Memory B cell (primary cell): ENCODE measurements around the gene MED9.
"Not testable (repeated sequence)": the region's sequence is repeated elsewhere in the genome, so short reads cannot be mapped to it uniquely, and the experiment has no call there.

Source experiments
- ATAC-seq: fragments of 150-1000 bp; cut with Tn5 transposase; 2 replicates; pipeline ENCODE4 v1.10.0; 2021; ENCODE audit warnings: low read depth, mild to moderate bottlenecking, moderate library complexity
- DNase-seq, 2 donors: peaks; one replicate each; pipeline ENCODE4 v3.0.0; 2022; ENCODE audit warnings: low spot score in 2 of 2
- H3K27ac Mint-ChIP-seq: one replicate; pipeline ENCODE4 v1.8.0; 2022; ENCODE audit warnings: mild to moderate bottlenecking, moderate library complexity, mixed read lengths
- H3K27me3 Mint-ChIP-seq: one replicate; pipeline ENCODE4 v1.8.0; 2022; ENCODE audit warnings: mixed read lengths
- H3K36me3 Mint-ChIP-seq: one replicate; pipeline ENCODE4 v1.8.0; 2022; ENCODE audit warnings: mild to moderate bottlenecking, mixed read lengths
- H3K4me1 Mint-ChIP-seq: one replicate; pipeline ENCODE4 v1.8.0; 2022; ENCODE audit warnings: mixed read lengths
- H3K4me3 Mint-ChIP-seq: one replicate; pipeline ENCODE4 v1.8.0; 2022; ENCODE audit warnings: mild to moderate bottlenecking, moderate library complexity, mixed read lengths
- H3K9me3 Mint-ChIP-seq: one replicate; pipeline ENCODE4 v1.8.0; 2022; ENCODE audit warnings: mixed read lengths

Gene MED9, protein sequence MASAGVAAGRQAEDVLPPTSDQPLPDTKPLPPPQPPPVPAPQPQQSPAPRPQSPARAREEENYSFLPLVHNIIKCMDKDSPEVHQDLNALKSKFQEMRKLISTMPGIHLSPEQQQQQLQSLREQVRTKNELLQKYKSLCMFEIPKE

DNA sequence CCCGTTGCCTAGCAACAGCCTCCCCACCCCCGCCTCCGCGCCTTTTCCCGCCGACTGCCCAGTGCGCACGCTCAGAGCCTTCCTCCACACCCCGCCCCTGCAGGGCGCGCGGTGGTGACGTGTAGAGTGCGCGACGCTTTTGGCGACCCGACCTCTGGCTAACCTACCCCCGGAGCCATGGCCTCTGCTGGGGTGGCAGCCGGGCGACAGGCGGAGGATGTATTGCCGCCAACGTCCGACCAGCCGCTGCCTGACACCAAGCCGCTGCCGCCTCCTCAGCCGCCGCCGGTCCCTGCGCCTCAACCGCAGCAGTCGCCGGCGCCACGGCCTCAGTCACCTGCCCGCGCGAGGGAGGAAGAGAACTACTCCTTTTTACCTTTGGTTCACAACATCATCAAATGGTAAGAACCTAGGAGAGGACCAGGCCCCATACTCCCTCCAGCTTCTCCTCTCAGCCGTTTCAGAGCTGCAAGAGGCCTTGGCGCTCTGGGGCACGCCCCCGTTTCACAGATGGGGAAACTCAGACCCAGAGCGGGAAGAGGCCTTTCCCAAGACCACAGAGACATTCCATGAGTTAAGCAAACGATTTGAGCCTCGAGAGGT lies at the start of gene MED9:
Gene MED9, plus strand, starts transcription at position 136 of the 603 bp plus-strand sequence. Its CDS starts 42 bp downstream, at position 178.
- no peaks in the 10 kb centered on the region for H3K9me3 Mint-ChIP-seq
- DNase-seq: peak; percentile 93 to 95
- H3K36me3 Mint-ChIP-seq: peaks cover 9% of the 10 kb centered on the region
- peak; percentile 99 for ATAC-seq
- H3K4me1 Mint-ChIP-seq: peaks cover 16% of the 10 kb centered on the region
- peak within 1 kb of the TSS; percentile 91 for H3K27ac Mint-ChIP-seq
- H3K27me3 Mint-ChIP-seq: peaks cover 6% of the 10 kb centered on the region
- peak within 1 kb of the TSS; percentile 80 for H3K4me3 Mint-ChIP-seq

DNA sequence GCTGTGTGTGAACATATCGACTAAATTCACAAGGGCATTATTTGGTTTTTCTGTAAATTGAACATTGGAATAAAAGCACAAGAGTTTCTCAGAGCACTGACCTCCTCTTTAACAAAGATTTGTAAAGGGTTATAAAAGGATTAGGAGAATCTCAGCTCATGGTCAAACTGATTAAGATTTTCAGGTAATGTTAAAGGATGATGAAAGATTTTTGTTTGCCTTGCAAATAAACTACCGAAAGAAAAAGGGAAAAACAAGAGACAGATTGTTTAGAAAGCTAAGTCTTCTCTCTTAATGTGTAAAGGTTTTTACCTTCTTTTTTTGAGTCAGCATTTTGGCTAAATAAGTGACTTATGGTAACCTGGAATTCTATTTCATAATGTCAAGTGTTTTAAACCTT lies 47.6 kb upstream of the MED9 start:
- Mint-ChIP-seq H3K4me3 (no peak overlapping the region), H3K4me1 (no peaks in the 10 kb centered on the region), H3K36me3 (no peaks in the 10 kb centered on the region), H3K9me3 (no peaks in the 10 kb centered on the region), H3K27me3 (peaks cover 2% of the 10 kb centered on the region), H3K27ac (no peak overlapping the region)
- DNase-seq (no peak), ATAC-seq (no peak)

DNA sequence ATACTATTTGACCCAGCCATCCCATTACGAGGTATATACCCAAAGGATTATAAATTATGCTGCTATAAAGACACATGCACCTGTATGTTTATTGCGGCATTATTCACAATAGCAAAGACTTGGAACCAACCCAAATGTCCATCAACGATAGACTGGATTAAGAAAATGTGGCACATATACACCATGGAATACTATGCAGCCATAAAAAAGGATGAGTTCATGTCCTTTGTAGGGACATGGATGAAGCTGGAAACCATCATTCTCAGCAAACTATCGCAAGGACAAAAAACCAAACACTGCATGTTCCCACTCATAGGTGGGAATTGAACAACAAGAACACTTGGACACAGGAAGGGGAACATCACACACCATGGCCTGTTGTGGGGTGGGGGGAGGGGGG lies 45.9 kb upstream of the MED9 start:
- not testable (repeated sequence) for H3K4me1 Mint-ChIP-seq, H3K9me3 Mint-ChIP-seq, DNase-seq, ATAC-seq, H3K27ac Mint-ChIP-seq, H3K27me3 Mint-ChIP-seq, H3K4me3 Mint-ChIP-seq, H3K36me3 Mint-ChIP-seq

DNA sequence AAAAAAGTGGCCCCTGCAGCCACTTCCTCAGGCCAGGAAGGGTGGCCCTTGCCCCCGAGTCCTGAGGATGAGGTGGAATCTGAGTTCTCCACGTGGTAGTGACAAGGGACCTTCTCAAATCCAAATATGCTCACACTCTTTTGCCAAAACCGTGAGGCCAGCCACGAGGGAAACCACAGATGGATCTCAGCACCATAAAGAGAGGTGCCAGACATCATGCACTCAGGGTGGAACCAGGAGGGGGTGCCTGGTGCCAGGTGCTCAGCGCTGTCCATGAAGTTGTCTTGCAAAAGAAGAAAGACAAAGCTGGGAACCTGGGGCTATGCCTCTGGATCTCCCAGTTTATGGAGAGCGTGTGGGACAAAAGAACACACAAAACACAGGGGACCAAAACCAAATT lies 45.2 kb upstream of the MED9 start:
- H3K4me3 Mint-ChIP-seq: no peak overlapping the region
- H3K9me3 Mint-ChIP-seq: no peaks in the 10 kb centered on the region
- peaks cover 2% of the 10 kb centered on the region for H3K4me1 Mint-ChIP-seq
- no peak for ATAC-seq
- no peak for DNase-seq
- no peak overlapping the region for H3K27ac Mint-ChIP-seq
- H3K36me3 Mint-ChIP-seq: no peaks in the 10 kb centered on the region
- peaks cover 4% of the 10 kb centered on the region for H3K27me3 Mint-ChIP-seq

DNA sequence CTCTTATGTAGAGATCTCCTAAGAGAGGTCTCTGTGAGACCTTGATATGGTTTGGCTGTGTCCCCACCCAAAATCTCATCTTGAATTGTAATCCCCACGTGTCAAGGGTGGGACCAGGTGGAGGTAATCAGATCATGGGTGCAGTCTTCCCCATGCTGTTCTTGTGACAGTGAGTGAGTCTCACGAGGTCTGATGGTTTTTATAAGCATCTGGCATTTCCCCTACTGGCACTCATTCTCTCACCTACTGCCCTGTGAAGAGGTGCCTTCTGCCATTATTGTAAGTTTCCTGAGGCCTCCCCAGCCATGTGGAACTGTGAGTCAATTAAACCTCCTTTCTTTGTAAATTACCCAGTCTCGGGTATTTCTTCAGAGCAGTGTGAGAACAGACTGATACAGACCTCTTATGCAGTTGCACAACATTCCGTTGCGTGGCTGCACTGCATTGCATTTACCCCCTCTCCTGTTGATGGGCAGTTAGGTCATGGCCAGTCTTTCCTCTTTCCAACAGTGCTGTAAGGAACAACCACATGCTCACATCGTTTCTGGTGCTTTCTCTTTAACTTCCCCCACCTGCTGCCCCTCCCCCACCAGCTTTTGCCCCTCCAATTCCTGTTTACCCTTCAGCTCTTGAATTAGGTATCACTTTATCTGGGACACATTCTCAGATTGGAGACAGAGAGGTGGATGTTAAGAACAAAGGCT lies 43.6 kb upstream of the MED9 start:
- DNase-seq: no peak

DNA sequence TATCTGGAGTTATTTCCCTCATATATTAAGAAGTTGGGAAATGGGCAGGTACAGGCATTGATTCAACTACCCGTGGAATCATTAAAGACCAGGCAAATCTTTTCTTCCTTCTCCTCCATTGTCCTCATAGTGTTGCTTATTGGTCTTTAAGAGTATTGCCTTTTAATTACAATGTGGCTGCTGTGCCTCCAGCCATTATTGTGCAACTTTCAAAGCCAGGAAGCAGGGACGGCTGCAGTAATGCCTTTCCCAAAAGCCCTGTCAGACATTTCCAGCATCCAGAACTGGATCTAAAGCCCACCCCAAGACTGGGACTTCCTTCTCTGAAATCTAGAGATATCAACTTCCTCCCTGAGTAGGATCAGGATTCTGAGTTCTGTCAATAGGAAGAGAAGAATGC lies 42.3 kb upstream of the MED9 start:
- H3K4me1 Mint-ChIP-seq: peaks cover 2% of the 10 kb centered on the region
- no peaks in the 10 kb centered on the region for H3K36me3 Mint-ChIP-seq
- H3K4me3 Mint-ChIP-seq: no peak overlapping the region
- no peak for ATAC-seq
- peaks cover 4% of the 10 kb centered on the region for H3K27me3 Mint-ChIP-seq
- H3K27ac Mint-ChIP-seq: no peak overlapping the region
- no peak for DNase-seq
- H3K9me3 Mint-ChIP-seq: no peaks in the 10 kb centered on the region

More for the DNA sequence above, 43.6 kb upstream of the MED9 start:
- H3K4me1 Mint-ChIP-seq: peaks cover 2% of the 10 kb centered on the region
- H3K4me3 Mint-ChIP-seq: no peak overlapping the region
- no peaks in the 10 kb centered on the region for H3K36me3 Mint-ChIP-seq
- H3K27ac Mint-ChIP-seq: no peak overlapping the region
- peaks cover 4% of the 10 kb centered on the region for H3K27me3 Mint-ChIP-seq
- ATAC-seq: no peak
- H3K9me3 Mint-ChIP-seq: no peaks in the 10 kb centered on the region

DNA sequence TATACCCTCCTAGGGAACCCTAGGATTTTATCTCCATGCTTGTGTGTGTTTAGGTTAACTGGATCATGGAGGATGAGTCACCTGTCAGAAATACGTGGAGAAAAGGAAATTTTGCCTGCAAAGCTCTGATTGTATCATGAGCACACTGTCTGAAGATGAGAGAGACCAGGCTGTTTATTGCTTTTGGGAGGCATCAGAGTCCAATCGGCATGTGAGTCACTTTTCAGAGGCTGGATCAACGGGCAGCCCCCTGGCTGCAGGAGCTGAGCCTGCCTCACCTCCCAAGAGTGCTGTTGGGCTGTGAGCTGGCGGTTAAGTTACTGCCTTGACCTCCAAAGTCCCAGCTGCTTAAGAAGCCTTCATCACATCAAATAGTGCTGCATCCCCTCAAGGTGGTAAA lies 41.5 kb upstream of the MED9 start:
- no peak for DNase-seq
- Mint-ChIP-seq H3K4me1 (peaks cover 7% of the 10 kb centered on the region), H3K27me3 (peaks cover 4% of the 10 kb centered on the region), H3K9me3 (no peaks in the 10 kb centered on the region), H3K36me3 (no peaks in the 10 kb centered on the region), H3K27ac (no peak overlapping the region), H3K4me3 (no peak overlapping the region)
- ATAC-seq: no peak

DNA sequence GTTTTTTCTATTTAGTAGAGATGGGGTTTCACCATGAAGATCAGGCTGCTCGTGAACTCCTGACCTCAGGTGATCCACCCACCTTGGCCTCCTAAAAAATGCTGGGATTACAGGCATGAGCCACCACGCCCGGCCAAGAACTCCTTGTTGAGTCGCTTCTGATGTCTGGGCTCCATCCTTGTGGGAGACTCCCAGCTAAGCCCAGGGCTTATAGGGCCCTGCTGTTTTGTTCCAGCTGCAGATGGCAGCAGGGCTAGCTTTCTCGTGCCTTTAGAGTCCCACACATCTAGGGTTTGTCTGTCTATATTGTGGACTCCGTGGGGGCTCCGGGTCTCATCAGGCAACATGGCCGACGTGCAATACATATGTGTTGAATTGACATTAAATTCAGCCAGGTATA lies 39.3 kb upstream of the MED9 start:
- Mint-ChIP-seq H3K9me3 (no peaks in the 10 kb centered on the region), H3K4me1 (peaks cover 7% of the 10 kb centered on the region), H3K36me3 (no peaks in the 10 kb centered on the region), H3K4me3 (no peak overlapping the region), H3K27me3 (peaks cover 2% of the 10 kb centered on the region), H3K27ac (no peak overlapping the region)
- no peak for ATAC-seq
- no peak for DNase-seq

DNA sequence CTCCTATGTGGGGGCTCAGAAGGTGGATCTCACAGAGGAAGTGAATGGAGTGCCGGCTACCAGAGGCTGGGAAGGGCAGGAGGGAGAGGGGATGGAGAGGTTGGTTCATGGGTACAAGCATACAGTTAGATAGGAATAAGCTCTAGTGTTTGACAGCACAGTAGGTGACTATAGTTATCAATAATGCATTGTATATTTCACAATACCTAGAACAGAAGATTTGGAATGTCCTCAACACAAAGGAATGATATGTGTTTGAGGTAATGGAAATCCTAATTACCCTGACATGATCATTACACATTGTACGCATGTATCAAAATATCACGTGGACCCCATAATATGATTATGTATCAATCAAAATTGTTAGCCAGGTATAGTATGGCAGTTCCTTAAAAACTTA lies 38.9 kb upstream of the MED9 start:
- Mint-ChIP-seq H3K4me1 (peaks cover 7% of the 10 kb centered on the region), H3K4me3 (no peak overlapping the region), H3K9me3 (no peaks in the 10 kb centered on the region), H3K27ac (no peak overlapping the region), H3K36me3 (no peaks in the 10 kb centered on the region), H3K27me3 (peaks cover 2% of the 10 kb centered on the region)
- ATAC-seq: no peak
- no peak for DNase-seq

DNA sequence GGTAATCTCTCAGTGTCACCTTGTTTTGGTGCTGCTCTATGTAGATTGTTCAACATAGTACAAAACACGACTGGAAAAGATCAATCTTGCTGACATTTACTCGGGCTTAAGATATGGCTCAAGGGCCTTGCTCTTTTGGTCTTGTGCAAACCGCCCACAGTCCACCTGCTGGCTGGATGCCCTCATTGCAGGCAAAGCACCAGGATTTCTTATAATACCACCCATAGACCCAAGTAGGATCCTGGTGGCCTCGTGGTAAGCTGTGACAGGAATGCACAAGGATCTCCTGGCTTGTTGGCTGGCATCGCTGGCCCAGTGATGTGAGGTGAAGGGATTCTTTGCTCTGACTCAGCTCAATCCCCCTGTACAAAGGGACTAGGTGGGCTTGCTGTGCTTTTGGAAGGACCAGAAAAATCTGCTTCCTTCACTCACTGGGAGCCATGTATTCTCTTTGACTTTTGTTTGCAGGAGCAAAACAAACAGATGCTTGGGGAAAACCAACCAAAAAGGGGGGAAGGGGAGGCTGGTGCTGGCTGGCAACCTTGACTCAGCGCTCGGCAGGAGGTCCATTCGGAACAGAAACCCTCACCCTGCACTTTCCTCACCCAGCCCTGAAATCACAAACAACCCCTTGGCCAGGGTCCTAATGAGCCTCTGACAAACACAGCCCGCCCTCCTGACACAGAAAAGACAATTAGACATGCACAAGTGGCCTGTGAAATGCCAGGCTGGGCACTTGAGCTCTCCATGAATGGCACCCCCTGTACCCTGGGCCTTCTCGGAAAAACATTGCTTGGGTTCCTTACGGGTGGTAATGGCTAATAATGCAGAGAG lies 36.6 kb upstream of the MED9 start:
- Mint-ChIP-seq H3K4me1 (peaks cover 8% of the 10 kb centered on the region), H3K27ac (no peak overlapping the region), H3K9me3 (no peaks in the 10 kb centered on the region), H3K36me3 (no peaks in the 10 kb centered on the region), H3K27me3 (peaks cover 3% of the 10 kb centered on the region), H3K4me3 (no peak overlapping the region)
- ATAC-seq (peak; percentile 77), DNase-seq (peak; percentile 70 to 74)

DNA sequence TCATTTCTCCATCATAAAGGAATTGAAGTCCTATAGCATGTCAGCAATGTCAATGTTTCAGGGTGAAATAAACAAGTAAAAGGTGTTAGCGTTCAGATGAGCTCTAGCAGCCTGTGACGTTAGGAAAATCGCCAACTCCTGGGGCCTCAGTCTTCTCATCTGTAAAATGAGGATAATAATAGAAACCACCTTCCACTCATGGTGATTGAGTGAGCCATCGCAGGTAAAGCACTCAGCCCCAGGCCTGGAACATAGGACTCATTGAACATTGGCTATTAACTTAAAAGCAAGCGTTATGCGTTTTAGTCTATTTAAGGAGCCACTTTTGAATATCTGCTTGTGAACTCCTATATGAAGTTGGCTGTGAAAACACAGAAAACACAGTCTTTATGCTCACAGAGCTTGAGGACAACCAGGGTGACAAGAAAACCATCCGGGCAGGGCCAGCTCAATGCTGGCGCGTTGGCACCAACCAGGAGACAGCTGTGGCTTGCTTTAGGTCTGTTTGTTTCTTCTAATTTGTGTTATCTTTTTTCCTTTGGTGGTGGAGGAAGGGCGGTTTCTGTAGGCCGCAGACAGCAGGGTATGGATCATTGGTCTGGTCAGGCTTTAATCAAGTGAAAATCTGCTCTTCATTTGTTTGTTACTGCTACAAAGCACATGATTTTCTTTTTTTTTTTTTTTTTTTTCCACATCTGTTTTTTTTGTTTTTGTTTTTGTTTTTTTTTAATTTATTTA lies 35.7 kb upstream of the MED9 start:
- no peak overlapping the region for H3K4me3 Mint-ChIP-seq
- H3K36me3 Mint-ChIP-seq: no peaks in the 10 kb centered on the region
- H3K27ac Mint-ChIP-seq: no peak overlapping the region
- ATAC-seq (no peak), DNase-seq (no peak)
- H3K27me3 Mint-ChIP-seq: peaks cover 9% of the 10 kb centered on the region
- H3K9me3 Mint-ChIP-seq: no peaks in the 10 kb centered on the region
- H3K4me1 Mint-ChIP-seq: peaks cover 7% of the 10 kb centered on the region

DNA sequence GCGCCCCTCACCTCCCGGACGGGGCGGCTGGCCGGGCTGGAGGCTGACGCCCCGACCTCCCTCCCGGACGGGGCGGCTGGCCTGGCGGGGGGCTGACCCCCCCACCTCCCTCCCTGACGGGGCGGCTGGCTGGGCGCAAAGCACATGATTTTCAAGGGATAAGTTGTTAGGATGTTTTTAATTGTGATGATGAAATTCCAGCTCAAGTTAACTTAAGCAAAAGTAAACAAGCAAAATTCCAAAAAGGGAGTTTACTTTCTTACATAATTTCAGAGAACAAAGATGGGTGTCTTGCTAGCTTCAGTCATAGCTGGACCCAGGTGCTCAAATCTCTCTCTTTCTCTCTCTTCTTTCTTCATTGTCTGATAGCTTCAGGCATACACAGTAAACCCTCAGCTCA lies 33.6 kb upstream of the MED9 start:
- H3K4me3 Mint-ChIP-seq: no peak overlapping the region

DNA sequence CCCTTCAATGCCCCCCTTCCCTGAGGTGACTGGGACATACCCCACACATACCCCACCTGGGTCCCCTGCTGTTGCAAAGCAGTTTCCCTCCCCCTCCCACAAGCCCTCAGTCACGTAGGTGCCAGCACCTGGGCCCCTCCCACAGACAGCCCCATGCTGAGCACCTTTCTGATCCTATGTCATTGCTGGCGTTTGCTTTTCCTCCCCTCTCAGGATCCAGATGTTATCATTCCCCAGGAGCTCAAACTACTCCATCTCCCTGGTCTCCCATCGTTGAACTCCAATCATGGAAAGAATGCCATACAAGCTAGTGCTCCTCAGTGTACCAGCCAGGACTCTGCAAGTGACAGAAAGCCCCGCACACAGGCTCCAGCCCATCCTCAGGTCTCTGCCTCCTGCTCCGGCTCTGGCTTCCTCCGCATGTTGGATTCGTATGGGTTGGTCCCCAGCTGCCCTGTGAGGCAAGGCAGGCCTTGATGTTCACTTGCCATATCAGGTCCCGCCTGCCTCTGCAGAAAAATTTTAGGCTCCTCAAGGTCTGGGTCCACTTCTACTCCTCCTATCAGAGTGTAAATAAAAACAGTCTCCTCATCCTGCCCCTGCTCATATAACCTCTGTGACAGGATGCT lies 31.4 kb upstream of the MED9 start:
- DNase-seq (no peak), ATAC-seq (no peak)
- Mint-ChIP-seq H3K9me3 (peaks cover 2% of the 10 kb centered on the region), H3K4me1 (peaks cover 2% of the 10 kb centered on the region), H3K4me3 (no peak overlapping the region), H3K36me3 (peaks cover 2% of the 10 kb centered on the region), H3K27ac (no peak overlapping the region), H3K27me3 (peaks cover 18% of the 10 kb centered on the region)

More for the DNA sequence above, 33.6 kb upstream of the MED9 start:
- Mint-ChIP-seq H3K27me3 (peaks cover 17% of the 10 kb centered on the region), H3K9me3 (peaks cover 2% of the 10 kb centered on the region), H3K27ac (no peak overlapping the region), H3K4me1 (peaks cover 7% of the 10 kb centered on the region), H3K36me3 (peaks cover 2% of the 10 kb centered on the region)
- ATAC-seq: no peak
- no peak for DNase-seq
